IMR-90 (cell line): Measurements from ENCODE around the gene KATNAL2.

Source experiments
- BHLHE40 ChIP-seq: fragments of 150-350 bp; IDR thresholded peaks from 2 replicates; pipeline ENCODE4 v1.6.1; 2016; ENCODE audit warnings: mild to moderate bottlenecking, low read depth, low read length
- CEBPB ChIP-seq: IDR thresholded peaks from 2 replicates; pipeline ENCODE4 v1.6.1; 2012; ENCODE audit warnings: low read depth, low read length, improper control_type of control experiment
- CHD1 ChIP-seq: IDR thresholded peaks from 2 replicates; pipeline ENCODE4 v1.6.1; 2012; ENCODE audit warnings: low read depth, low read length, improper control_type of control experiment
- FOS ChIP-seq: fragments of 150-350 bp; IDR thresholded peaks from 2 replicates; pipeline ENCODE4 v1.6.1; 2016; ENCODE audit warnings: low read depth, low read length
- MAFK ChIP-seq: IDR thresholded peaks from 2 replicates; pipeline ENCODE4 v1.6.1; 2012; ENCODE audit warnings: low read depth, low read length, improper control_type of control experiment
- MAZ ChIP-seq: IDR thresholded peaks from 2 replicates; pipeline ENCODE4 v1.6.1; 2012; ENCODE audit warnings: low read depth, mild to moderate bottlenecking, low read length, improper control_type of control experiment, moderate library complexity, borderline replicate concordance
- MXI1 ChIP-seq: IDR thresholded peaks from 2 replicates; pipeline ENCODE4 v1.6.1; 2012; ENCODE audit warnings: low read depth, mild to moderate bottlenecking, low read length, moderate library complexity, borderline replicate concordance
- POLR2A ChIP-seq: IDR thresholded peaks from 2 replicates; pipeline ENCODE4 v1.6.1; 2012; ENCODE audit warnings: mild to moderate bottlenecking, low read depth, low read length
- RAD21 ChIP-seq: IDR thresholded peaks from 2 replicates; pipeline ENCODE4 v1.6.1; 2012; ENCODE audit warnings: low read length, improper control_type of control experiment
- RCOR1 ChIP-seq: IDR thresholded peaks from 2 replicates; pipeline ENCODE4 v1.6.1; 2012; ENCODE audit warnings: mild to moderate bottlenecking, low read length, improper control_type of control experiment; ENCODE audit not compliant: insufficient replicate concordance
- RFX5 ChIP-seq: IDR thresholded peaks from 2 replicates; pipeline ENCODE4 v1.8.0; 2012; ENCODE audit warnings: low read depth, mild to moderate bottlenecking, low read length, moderate library complexity
- TF ChIP-seq, protein P1 (sequence below): conservative IDR thresholded peaks from 2 replicates; pipeline ENCODE4 v1.5.1; 2012; ENCODE audit warnings: mild to moderate bottlenecking, low read depth, low read length, improper control_type of control experiment
- TF ChIP-seq, protein P2 (sequence below): fragments of 150-350 bp; IDR thresholded peaks from 2 replicates; pipeline ENCODE4 v1.6.1; 2017; ENCODE audit warnings: mild to moderate bottlenecking, antibody characterized with exemption, low read length, low read depth
- TF ChIP-seq, protein P3 (sequence below): fragments of 150-350 bp; IDR thresholded peaks from 2 replicates; pipeline ENCODE4 v1.6.1; 2016; ENCODE audit warnings: low read depth, mild to moderate bottlenecking, low read length, moderate library complexity, borderline replicate concordance

DNA sequence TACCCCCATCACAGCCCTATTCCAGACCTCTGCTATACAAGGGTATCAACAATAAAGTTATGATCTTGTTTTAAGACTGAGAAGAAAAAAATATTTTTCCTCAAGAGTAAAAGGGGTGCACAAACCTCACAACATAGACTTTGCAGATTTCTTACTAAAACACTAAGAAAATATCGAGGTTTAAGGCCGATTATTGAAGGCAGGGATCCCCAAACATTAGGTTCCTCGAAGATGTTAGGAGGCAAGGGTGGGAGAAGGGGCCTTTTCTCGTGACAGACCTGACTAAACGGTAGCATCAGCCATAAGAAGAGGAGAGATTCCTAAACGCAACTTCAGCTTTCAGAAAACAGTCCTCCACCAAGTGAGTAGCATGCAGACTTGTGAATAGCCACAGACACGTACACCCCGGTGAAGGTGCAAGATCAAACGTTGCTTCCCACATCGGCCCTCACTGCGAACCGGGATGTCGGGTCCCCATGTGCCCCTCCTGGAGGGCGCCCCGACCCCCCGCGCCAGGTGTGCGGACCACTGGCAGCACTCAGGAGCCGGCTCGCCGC lies 773 bp upstream of the KATNAL2 start:
- TF ChIP-seq, protein P1, sequence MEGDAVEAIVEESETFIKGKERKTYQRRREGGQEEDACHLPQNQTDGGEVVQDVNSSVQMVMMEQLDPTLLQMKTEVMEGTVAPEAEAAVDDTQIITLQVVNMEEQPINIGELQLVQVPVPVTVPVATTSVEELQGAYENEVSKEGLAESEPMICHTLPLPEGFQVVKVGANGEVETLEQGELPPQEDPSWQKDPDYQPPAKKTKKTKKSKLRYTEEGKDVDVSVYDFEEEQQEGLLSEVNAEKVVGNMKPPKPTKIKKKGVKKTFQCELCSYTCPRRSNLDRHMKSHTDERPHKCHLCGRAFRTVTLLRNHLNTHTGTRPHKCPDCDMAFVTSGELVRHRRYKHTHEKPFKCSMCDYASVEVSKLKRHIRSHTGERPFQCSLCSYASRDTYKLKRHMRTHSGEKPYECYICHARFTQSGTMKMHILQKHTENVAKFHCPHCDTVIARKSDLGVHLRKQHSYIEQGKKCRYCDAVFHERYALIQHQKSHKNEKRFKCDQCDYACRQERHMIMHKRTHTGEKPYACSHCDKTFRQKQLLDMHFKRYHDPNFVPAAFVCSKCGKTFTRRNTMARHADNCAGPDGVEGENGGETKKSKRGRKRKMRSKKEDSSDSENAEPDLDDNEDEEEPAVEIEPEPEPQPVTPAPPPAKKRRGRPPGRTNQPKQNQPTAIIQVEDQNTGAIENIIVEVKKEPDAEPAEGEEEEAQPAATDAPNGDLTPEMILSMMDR, result no peak
- TF ChIP-seq BHLHE40 (no peak), CEBPB (no peak), POLR2A (no peak), CHD1 (no peak), RCOR1 (no peak), MAZ (no peak), RAD21 (no peak), RFX5 (no peak), MAFK (no peak), FOS (no peak), MXI1 (no peak)
- TF ChIP-seq, protein P2, sequence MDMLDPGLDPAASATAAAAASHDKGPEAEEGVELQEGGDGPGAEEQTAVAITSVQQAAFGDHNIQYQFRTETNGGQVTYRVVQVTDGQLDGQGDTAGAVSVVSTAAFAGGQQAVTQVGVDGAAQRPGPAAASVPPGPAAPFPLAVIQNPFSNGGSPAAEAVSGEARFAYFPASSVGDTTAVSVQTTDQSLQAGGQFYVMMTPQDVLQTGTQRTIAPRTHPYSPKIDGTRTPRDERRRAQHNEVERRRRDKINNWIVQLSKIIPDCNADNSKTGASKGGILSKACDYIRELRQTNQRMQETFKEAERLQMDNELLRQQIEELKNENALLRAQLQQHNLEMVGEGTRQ, result no peak
- TF ChIP-seq, protein P3, sequence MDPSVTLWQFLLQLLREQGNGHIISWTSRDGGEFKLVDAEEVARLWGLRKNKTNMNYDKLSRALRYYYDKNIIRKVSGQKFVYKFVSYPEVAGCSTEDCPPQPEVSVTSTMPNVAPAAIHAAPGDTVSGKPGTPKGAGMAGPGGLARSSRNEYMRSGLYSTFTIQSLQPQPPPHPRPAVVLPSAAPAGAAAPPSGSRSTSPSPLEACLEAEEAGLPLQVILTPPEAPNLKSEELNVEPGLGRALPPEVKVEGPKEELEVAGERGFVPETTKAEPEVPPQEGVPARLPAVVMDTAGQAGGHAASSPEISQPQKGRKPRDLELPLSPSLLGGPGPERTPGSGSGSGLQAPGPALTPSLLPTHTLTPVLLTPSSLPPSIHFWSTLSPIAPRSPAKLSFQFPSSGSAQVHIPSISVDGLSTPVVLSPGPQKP, result no peak
